Mononuclear cell (primary cell): Measurements from ENCODE around the gene PRDM16. TPM values are rescaled to one million over a fixed set of nuclear protein-coding genes. Genes with fewer than 3 reads are reported as not detected.

Experiments used
- H3K27me3 ChIP-seq: 2 replicates; pipeline ENCODE4 v1.6.0; 2011; ENCODE audit warnings: low read length, control low read depth; ENCODE audit not compliant: insufficient read depth
- H3K4me1 ChIP-seq: 2 replicates; pipeline ENCODE4 v1.5.1; 2011; ENCODE audit warnings: mild to moderate bottlenecking, low read length, control low read depth; ENCODE audit not compliant: insufficient read depth
- H3K4me3 ChIP-seq: 2 replicates; pipeline ENCODE4 v1.5.1; 2011; ENCODE audit warnings: mild to moderate bottlenecking, low read length, moderate library complexity
- H3K9me3 ChIP-seq: 2 replicates; pipeline ENCODE4 v1.5.1; 2011; ENCODE audit warnings: low read depth, mild to moderate bottlenecking, control low read depth, low read length
- total RNA-seq: library from RNA; depleted of rRNA; stranded (reverse); fragments of >200 nt; gene quantifications from one replicate; pipeline ENCODE4 v1.2.3, GENCODE V29; 2012

PRDM16 gene
- total RNA-seq, 1 donor: not detected

- H3K27me3 ChIP-seq: no peaks in the 10 kb centered on the region
- H3K4me3 ChIP-seq: no peak overlapping the region
- H3K4me1 ChIP-seq: no peaks in the 10 kb centered on the region
- no peaks in the 10 kb centered on the region for H3K9me3 ChIP-seq
Measured at GRCh38 chr1:3476666-3477065, 407.7 kb downstream of the PRDM16 start.

DNA sequence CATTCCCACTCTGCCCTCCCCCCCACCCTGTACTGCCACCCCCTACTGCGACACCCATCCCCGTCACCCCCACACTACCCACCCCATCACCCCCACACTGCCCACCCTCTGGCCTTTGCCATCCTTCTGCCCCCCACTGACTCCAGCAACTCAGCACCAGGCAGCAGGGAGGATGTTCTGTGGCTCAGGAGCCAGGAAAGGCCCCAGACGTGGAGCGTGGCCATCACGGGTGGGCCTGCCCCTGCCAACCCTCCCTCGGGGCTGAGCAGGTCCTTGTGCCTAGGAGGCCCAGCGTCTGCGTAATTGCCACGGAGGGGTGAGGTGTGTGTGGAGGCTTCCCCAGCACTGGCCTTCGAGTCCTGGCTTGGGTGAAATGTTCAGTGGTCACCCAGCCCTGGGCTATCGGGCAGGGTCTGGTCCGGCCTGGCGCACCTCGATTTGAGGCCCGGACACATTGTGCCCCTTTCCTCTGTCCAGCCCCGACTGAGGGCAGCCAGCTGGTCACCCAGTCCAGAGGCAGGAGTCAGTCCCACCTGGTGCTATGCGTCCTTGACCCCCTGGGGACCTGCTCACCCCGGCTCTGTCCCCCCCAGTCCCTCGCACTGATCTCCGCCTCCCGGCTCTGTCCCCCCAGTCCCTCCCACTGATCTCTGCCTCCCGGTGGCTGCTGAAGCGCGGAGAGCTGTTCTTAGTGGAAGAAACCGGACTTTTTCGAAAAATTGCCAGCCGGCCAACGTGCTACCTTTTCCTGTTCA lies 408.4 kb downstream of the PRDM16 start:
- no peaks in the 10 kb centered on the region for H3K9me3 ChIP-seq
- no peaks in the 10 kb centered on the region for H3K4me1 ChIP-seq
- no peaks in the 10 kb centered on the region for H3K27me3 ChIP-seq
- no peak overlapping the region for H3K4me3 ChIP-seq

GRCh38 chr1:3478187-3478586 lies 409.2 kb downstream of the PRDM16 start:
- no peaks in the 10 kb centered on the region for H3K27me3 ChIP-seq
- no peaks in the 10 kb centered on the region for H3K4me1 ChIP-seq
- H3K4me3 ChIP-seq: no peak overlapping the region
- no peaks in the 10 kb centered on the region for H3K9me3 ChIP-seq

GRCh38 chr1:3479511-3480368 lies 410.7 kb downstream of the PRDM16 start:
- H3K9me3 ChIP-seq: no peaks in the 10 kb centered on the region
- no peak overlapping the region for H3K4me3 ChIP-seq
- H3K27me3 ChIP-seq: no peaks in the 10 kb centered on the region
- no peaks in the 10 kb centered on the region for H3K4me1 ChIP-seq

DNA sequence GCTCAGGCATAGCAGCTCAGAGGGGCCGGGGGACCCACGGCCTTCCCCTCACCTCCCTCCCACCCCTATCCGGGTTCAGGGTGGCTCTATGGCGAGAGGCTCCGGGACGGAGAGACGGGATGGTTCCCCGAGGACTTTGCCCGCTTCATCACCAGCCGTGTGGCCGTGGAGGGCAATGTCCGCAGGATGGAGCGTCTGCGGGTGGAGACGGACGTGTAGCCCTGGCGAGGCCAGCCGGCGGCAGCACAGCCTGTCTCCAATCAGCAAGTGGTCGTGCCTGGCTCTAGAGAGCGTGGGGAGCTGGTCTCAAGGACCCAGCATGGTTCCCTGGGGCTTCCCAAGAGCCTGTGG lies 411.3 kb downstream of the PRDM16 start:
- no peak overlapping the region for H3K4me3 ChIP-seq
- H3K4me1 ChIP-seq: no peaks in the 10 kb centered on the region
- no peaks in the 10 kb centered on the region for H3K9me3 ChIP-seq
- no peaks in the 10 kb centered on the region for H3K27me3 ChIP-seq

GRCh38 chr1:3481046-3481445 lies 412.0 kb downstream of the PRDM16 start:
- Histone ChIP-seq H3K4me1 (no peaks in the 10 kb centered on the region), H3K9me3 (no peaks in the 10 kb centered on the region), H3K4me3 (no peak overlapping the region), H3K27me3 (no peaks in the 10 kb centered on the region)

DNA sequence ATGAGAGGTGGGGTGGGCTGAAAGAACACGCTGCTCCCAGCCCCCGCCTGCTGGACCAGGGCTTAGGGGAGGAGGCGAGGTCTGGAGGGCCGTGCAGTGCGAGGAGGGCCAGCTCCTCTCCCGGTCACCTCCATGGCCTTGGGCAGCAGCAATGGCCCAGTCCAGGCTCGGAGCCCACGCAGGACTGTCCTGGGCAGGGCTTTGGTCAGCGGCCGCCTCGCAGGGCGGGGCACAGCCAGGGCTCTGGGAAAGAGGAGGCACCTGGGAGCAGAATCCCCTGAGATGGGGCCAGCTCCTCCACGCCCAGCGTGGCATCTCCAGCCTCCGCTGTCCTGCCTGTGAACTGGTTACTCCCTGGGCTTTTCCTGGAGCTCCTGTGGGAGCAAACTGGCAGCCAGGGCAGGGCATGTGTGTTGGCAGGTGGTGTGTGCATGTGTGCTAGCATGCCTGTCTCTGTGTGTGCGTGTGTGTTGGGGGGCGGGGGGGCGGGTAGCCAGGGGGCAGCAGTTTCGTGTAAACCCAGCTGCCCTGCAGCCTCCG lies 412.9 kb downstream of the PRDM16 start:
- Histone ChIP-seq H3K9me3 (no peaks in the 10 kb centered on the region), H3K4me3 (no peak overlapping the region), H3K27me3 (no peaks in the 10 kb centered on the region), H3K4me1 (no peaks in the 10 kb centered on the region)

DNA sequence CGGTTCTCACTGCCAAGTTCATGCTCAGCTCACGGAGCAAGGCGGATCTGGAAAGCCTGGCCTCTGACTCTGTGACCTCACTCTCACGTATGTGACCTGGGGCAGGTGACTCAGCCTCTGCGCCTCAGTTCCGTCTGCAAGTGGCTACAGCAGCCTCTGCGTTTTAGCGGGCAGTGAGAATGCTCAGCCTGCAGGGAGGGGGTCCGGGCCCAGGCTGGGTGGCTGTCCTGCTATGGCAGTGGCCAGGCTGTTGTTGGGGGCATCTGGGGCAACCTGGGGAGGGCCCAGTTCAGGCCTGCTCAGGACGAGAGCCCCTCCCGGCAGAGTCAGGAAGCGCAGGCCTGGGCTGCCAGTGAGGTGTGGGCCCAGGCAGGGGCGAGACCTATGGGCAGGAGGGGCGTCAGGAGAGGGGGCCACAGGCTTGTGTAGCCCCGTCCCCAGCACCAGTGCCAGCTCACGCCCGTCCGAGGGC lies 413.4 kb downstream of the PRDM16 start:
- no peak overlapping the region for H3K4me3 ChIP-seq
- H3K27me3 ChIP-seq: no peaks in the 10 kb centered on the region
- H3K9me3 ChIP-seq: no peaks in the 10 kb centered on the region
- no peaks in the 10 kb centered on the region for H3K4me1 ChIP-seq

DNA sequence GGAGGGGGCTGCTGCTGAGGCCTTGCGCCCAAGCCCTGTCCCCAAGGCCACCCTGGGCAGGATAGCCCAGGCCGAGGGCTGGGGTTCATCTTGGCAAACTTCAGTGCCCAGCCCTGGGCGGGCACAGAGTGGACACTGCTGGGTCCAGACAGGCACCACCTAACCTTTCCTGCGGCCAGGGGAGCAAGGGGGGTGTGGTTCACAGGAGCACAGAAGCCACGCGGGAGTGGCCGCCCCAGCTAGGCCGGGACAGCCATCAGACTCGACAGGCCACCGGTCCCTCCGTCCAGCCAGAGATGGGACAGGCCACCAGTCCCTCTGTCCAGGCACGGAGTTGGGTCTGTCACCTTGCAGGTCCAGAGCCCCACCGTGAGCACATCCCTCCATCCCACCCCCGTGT lies 414.4 kb downstream of the PRDM16 start:
- Histone ChIP-seq H3K9me3 (no peaks in the 10 kb centered on the region), H3K4me1 (no peaks in the 10 kb centered on the region), H3K4me3 (no peak overlapping the region), H3K27me3 (no peaks in the 10 kb centered on the region)

DNA sequence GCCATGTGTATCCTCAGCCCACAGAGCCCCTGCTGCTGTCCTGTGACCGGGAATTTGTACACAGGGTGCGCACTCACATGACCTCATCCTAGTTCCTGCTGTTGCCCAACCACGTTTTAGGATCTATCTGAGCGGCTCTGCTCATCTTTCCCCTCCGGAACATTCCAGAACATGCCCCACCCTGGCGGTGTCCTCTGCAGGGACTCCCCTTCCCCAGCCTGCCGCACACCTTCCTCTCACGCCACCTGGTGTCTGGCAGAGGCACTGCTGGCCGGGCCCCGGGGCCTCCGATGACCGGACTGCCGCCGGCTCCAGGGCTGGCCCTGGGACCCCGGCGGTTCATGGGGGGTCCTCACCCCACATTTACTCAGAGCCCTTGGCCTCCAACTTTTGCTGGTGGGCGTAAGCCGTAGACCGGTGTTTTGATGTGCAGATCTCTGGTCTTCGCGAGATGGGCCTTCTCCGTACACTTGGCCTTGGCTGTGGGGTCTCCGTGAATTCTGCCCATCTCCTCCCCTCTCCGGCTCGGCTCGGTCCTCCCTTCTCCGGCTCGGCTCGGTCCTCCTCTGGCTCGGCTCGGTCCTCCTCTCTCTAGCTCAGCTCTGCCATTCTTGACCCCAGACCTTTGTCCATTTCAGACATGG lies 414.9 kb downstream of the PRDM16 start:
- H3K27me3 ChIP-seq: no peaks in the 10 kb centered on the region
- H3K4me1 ChIP-seq: no peaks in the 10 kb centered on the region
- H3K4me3 ChIP-seq: no peak overlapping the region
- no peaks in the 10 kb centered on the region for H3K9me3 ChIP-seq

DNA sequence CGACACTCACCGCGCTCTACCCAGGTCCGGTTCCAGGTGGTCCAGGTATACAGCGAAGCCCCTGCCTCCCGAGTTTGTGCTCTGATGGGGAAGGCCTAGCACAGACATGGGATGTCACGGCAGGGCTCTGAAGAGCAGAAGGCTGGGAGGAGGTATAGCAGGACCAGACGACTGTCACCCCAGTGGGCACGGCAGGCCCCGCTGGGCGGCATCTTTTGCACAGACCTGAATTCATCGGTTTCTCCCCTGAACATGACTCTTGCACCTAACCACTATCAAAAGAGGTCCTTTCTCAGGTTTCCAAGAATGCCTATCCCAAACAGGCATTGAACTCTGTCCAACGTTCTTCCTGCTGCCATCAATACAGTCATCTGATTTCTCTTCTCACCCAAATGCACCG lies 416.0 kb downstream of the PRDM16 start:
- Histone ChIP-seq H3K9me3 (no peaks in the 10 kb centered on the region), H3K4me1 (no peaks in the 10 kb centered on the region), H3K4me3 (no peak overlapping the region), H3K27me3 (no peaks in the 10 kb centered on the region)

Other genes starting within 250 kb of the PRDM16 start
- not detected for gene ACTRT2, start 47.7 kb upstream of the PRDM16 start, total RNA-seq